Measurements from ENCODE around the gene KLHL3. TPM values are rescaled to one million over a fixed set of nuclear protein-coding genes. Genes with fewer than 3 reads are reported as not detected.

Gene KLHL3
- polyA plus RNA-seq, 1 of the 3 experiments (the other 2 are of a cell fraction) = 3.8 TPM

DNA sequence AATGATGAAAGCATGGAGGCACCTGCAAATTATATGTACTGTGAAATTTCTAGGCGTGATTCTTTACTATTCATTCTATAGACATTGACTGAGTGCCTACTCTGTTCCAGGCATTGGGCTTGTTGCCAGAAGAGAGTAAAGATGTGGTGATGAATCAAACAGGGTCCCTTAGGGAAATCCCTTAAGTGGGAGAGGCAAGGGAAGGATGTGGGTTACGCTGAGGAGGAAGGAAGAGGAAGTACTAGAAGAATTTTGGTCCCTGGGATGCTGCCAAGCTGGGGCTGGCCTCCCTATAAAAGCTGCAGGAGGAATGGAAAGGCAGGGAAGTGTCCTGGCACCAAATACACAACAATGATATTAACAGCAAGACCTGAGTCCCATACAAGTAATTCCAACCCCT is 160.0 kb downstream of the KLHL3 start:
- no peak for DNase-seq

More for the DNA sequence above, 160.0 kb downstream of the KLHL3 start:
- H3K9me2 ChIP-seq = no peaks in the 10 kb centered on the region
- H3K36me3 ChIP-seq (replicated peaks in 1 of 2; ENCODE audit: control insufficient read depth in 1 of 2, insufficient read depth in 2 of 2, low read length in 1 of 2) = no peaks in the 10 kb centered on the region
- no peaks in the 10 kb centered on the region for H3K9me3 ChIP-seq
- no peaks in the 10 kb centered on the region for H4K20me1 ChIP-seq (ENCODE audit: insufficient read depth)
- H3K4me1 ChIP-seq (ENCODE audit: control insufficient read depth in 1 of 2, insufficient read depth in 2 of 2, low read depth in 1 of 2, low read length in 1 of 2) = peaks cover 0 to 11% of the 10 kb centered on the region in 2 experiments; a peak in 2 of 4 replicates
- no peak overlapping the region for H3K4me2 ChIP-seq
- no peak overlapping the region for H3K9ac ChIP-seq
- no peaks in the 10 kb centered on the region for H3F3A ChIP-seq (replicated peaks; ENCODE audit: insufficient read depth)
- H2AFZ ChIP-seq (ENCODE audit: low read depth) = no peak overlapping the region
- H3K4me3 ChIP-seq (ENCODE audit: low read depth in 2 of 2, low read length in 1 of 2) = no peak overlapping the region
- H3K79me2 ChIP-seq (ENCODE audit: insufficient read depth) = no peaks in the 10 kb centered on the region
- CTCF ChIA-PET = no interaction called here
- no peak for TF ChIP-seq EP300 (IDR thresholded peaks at IDR 0.05; ENCODE audit: borderline replicate concordance in 1 of 2, low read depth in 1 of 2, low read length in 1 of 2)
- TF ChIP-seq PBX3 (IDR thresholded peaks at IDR 0.05) = no peak
- TF ChIP-seq JUND (IDR thresholded peaks at IDR 0.05) = no peak
- no peak for TF ChIP-seq USF2 (IDR thresholded peaks at IDR 0.05; ENCODE audit: borderline replicate concordance, low read depth, low read length)
- TF ChIP-seq, protein P1, sequence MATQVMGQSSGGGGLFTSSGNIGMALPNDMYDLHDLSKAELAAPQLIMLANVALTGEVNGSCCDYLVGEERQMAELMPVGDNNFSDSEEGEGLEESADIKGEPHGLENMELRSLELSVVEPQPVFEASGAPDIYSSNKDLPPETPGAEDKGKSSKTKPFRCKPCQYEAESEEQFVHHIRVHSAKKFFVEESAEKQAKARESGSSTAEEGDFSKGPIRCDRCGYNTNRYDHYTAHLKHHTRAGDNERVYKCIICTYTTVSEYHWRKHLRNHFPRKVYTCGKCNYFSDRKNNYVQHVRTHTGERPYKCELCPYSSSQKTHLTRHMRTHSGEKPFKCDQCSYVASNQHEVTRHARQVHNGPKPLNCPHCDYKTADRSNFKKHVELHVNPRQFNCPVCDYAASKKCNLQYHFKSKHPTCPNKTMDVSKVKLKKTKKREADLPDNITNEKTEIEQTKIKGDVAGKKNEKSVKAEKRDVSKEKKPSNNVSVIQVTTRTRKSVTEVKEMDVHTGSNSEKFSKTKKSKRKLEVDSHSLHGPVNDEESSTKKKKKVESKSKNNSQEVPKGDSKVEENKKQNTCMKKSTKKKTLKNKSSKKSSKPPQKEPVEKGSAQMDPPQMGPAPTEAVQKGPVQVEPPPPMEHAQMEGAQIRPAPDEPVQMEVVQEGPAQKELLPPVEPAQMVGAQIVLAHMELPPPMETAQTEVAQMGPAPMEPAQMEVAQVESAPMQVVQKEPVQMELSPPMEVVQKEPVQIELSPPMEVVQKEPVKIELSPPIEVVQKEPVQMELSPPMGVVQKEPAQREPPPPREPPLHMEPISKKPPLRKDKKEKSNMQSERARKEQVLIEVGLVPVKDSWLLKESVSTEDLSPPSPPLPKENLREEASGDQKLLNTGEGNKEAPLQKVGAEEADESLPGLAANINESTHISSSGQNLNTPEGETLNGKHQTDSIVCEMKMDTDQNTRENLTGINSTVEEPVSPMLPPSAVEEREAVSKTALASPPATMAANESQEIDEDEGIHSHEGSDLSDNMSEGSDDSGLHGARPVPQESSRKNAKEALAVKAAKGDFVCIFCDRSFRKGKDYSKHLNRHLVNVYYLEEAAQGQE (IDR thresholded peaks at IDR 0.05; ENCODE audit: low read depth, low read length) = no peak
- TF ChIP-seq SIN3A (IDR thresholded peaks at IDR 0.05; ENCODE audit: borderline replicate concordance, low read depth, low read length) = no peak
- TF ChIP-seq, protein P2, sequence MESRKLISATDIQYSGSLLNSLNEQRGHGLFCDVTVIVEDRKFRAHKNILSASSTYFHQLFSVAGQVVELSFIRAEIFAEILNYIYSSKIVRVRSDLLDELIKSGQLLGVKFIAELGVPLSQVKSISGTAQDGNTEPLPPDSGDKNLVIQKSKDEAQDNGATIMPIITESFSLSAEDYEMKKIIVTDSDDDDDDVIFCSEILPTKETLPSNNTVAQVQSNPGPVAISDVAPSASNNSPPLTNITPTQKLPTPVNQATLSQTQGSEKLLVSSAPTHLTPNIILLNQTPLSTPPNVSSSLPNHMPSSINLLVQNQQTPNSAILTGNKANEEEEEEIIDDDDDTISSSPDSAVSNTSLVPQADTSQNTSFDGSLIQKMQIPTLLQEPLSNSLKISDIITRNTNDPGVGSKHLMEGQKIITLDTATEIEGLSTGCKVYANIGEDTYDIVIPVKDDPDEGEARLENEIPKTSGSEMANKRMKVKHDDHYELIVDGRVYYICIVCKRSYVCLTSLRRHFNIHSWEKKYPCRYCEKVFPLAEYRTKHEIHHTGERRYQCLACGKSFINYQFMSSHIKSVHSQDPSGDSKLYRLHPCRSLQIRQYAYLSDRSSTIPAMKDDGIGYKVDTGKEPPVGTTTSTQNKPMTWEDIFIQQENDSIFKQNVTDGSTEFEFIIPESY (IDR thresholded peaks at IDR 0.05; ENCODE audit: borderline replicate concordance, low read depth) = no peak
- no peak for TF ChIP-seq EZH2phosphoT487 (IDR thresholded peaks at IDR 0.05; ENCODE audit: borderline replicate concordance, low read depth)
- no peak for TF ChIP-seq MXI1 (IDR thresholded peaks at IDR 0.05; ENCODE audit: low read depth, low read length)
- no peak for TF ChIP-seq POLR2AphosphoS5 (IDR thresholded peaks at IDR 0.05; ENCODE audit: low read depth, low read length)
- TF ChIP-seq RXRA (IDR thresholded peaks at IDR 0.05; ENCODE audit: borderline replicate concordance, low read depth) = no peak
- no peak for TF ChIP-seq NFIC (IDR thresholded peaks at IDR 0.05; ENCODE audit: borderline replicate concordance)
- TF ChIP-seq TAF1 (IDR thresholded peaks at IDR 0.05; ENCODE audit: borderline replicate concordance, low read depth, low read length) = no peak
- no peak for TF ChIP-seq FOSL2 (IDR thresholded peaks at IDR 0.05; ENCODE audit: borderline replicate concordance, low read depth)
- no peak for TF ChIP-seq RCOR1 (IDR thresholded peaks at IDR 0.05; ENCODE audit: low read length)
- no peak for TF ChIP-seq RAD21 (IDR thresholded peaks at IDR 0.05; ENCODE audit: low read length)
- 20% methylated on average over 2 of the region's 2 CpGs for WGBS (ENCODE audit: low lambda C conversion rate)
- H3K27ac ChIP-seq (ENCODE audit: low read depth in 2 of 2, low read length in 1 of 2) = no peak overlapping the region
- no peaks in the 10 kb centered on the region for H3K27me3 ChIP-seq (ENCODE audit: insufficient read depth)
- POLR2A ChIA-PET = no interaction called here
